Measurements from ENCODE around the gene ZNF143. TPM values are rescaled to one million over a fixed set of nuclear protein-coding genes. Genes with fewer than 3 reads are reported as not detected.

The ZNF143 gene
- total RNA-seq, 1 donor from 2014 or later, result 28.2 TPM

GRCh38 chr11:9568161-9568853, 107.5 kb downstream of the ZNF143 start:
- no peak overlapping the region for H3K4me3 Mint-ChIP-seq (ENCODE audit: unreplicated experiment)
- H3K36me3 Mint-ChIP-seq (ENCODE audit: unreplicated experiment), result no peaks in the 10 kb centered on the region
- peaks cover 5% of the 10 kb centered on the region for H3K27me3 Mint-ChIP-seq (ENCODE audit: unreplicated experiment)
- no peaks in the 10 kb centered on the region for H3K9me3 Mint-ChIP-seq (ENCODE audit: unreplicated experiment)
- H3K4me1 Mint-ChIP-seq (ENCODE audit: low read depth, unreplicated experiment), result peaks cover 3% of the 10 kb centered on the region
- TF ChIP-seq, protein P1, sequence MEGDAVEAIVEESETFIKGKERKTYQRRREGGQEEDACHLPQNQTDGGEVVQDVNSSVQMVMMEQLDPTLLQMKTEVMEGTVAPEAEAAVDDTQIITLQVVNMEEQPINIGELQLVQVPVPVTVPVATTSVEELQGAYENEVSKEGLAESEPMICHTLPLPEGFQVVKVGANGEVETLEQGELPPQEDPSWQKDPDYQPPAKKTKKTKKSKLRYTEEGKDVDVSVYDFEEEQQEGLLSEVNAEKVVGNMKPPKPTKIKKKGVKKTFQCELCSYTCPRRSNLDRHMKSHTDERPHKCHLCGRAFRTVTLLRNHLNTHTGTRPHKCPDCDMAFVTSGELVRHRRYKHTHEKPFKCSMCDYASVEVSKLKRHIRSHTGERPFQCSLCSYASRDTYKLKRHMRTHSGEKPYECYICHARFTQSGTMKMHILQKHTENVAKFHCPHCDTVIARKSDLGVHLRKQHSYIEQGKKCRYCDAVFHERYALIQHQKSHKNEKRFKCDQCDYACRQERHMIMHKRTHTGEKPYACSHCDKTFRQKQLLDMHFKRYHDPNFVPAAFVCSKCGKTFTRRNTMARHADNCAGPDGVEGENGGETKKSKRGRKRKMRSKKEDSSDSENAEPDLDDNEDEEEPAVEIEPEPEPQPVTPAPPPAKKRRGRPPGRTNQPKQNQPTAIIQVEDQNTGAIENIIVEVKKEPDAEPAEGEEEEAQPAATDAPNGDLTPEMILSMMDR (IDR thresholded peaks at IDR 0.05; ENCODE audit: partially characterized antibody, unreplicated experiment), result no peak
- DNase-seq, result no peak
- H3K27ac Mint-ChIP-seq (ENCODE audit: unreplicated experiment), result no peak overlapping the region

DNA sequence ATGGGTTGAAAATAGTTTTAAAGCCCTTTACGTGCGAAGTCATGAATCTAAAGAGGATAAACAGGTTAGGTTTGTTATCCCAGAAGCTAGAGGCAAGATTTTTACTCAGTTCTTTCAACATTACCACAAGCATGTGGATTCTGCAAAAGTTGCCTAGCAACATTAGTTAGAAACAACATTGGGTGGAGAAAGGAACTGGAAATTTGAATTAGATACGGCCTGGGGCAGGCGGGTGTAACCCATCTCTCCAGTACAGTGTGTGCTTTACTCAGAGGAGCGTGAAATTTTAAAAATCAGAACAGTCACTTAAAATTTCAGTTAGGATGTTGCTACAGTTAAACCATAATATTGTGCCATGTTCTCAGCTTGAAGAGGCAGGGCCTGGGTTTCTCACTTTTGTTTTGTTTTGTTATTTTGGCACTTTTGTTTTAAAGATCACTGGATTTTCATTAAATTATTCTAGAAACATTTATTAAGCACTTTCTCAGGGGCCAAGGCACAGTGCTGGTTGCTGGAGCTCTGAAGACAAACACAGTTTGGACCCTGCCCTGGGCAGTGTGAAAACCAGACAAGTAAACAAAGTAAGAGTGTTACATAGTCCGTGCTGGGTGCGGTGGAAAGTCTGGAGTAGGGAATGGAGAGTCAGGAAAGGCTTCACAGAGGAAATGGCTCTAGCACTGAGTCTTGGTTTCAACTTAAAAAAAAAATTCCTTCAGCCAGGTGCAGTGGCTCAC, 108.2 kb downstream of the ZNF143 start:
- Mint-ChIP-seq H3K36me3 (ENCODE audit: unreplicated experiment) (no peaks in the 10 kb centered on the region), H3K4me1 (ENCODE audit: low read depth, unreplicated experiment) (peaks cover 3% of the 10 kb centered on the region), H3K4me3 (ENCODE audit: unreplicated experiment) (no peak overlapping the region), H3K27ac (ENCODE audit: unreplicated experiment) (no peak overlapping the region), H3K9me3 (ENCODE audit: unreplicated experiment) (no peaks in the 10 kb centered on the region), H3K27me3 (ENCODE audit: unreplicated experiment) (peaks cover 5% of the 10 kb centered on the region)
- no peak for DNase-seq
- TF ChIP-seq, protein P1 (IDR thresholded peaks at IDR 0.05; ENCODE audit: partially characterized antibody, unreplicated experiment), result no peak

DNA sequence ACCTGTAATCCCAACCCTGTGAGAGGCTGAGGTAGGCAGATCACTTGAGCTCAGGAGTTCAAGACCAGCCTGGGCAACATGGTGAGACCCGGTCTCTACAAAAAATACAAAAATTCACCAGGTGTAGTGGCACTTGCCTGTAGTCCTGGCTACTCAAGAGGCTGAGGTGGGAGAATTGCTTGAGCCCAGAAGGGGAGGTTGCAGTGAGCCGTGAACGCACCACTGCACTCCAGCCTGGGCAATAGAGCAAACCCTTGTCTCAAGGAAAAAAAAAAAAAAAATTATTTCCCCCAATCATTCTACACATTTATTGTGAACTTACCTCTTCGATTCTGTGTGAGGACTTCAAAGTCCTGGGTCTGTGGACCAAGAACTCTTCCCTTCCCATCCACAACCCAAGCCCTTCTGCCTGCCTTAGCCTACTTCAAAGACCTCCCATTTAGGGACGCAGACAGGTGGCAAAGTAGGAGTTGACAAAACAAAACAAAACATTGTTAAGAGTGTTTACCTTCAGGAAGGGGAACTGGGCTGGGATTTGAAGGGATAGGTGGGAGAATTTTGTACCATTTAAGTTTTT, 108.9 kb downstream of the ZNF143 start:
- Mint-ChIP-seq H3K4me1 (ENCODE audit: low read depth, unreplicated experiment) (peaks cover 3% of the 10 kb centered on the region), H3K36me3 (ENCODE audit: unreplicated experiment) (no peaks in the 10 kb centered on the region), H3K4me3 (ENCODE audit: unreplicated experiment) (no peak overlapping the region), H3K27me3 (ENCODE audit: unreplicated experiment) (peaks cover 5% of the 10 kb centered on the region), H3K9me3 (ENCODE audit: unreplicated experiment) (no peaks in the 10 kb centered on the region), H3K27ac (ENCODE audit: unreplicated experiment) (no peak overlapping the region)
- no peak for DNase-seq
- TF ChIP-seq, protein P1 (IDR thresholded peaks at IDR 0.05; ENCODE audit: partially characterized antibody, unreplicated experiment), result no peak

DNA sequence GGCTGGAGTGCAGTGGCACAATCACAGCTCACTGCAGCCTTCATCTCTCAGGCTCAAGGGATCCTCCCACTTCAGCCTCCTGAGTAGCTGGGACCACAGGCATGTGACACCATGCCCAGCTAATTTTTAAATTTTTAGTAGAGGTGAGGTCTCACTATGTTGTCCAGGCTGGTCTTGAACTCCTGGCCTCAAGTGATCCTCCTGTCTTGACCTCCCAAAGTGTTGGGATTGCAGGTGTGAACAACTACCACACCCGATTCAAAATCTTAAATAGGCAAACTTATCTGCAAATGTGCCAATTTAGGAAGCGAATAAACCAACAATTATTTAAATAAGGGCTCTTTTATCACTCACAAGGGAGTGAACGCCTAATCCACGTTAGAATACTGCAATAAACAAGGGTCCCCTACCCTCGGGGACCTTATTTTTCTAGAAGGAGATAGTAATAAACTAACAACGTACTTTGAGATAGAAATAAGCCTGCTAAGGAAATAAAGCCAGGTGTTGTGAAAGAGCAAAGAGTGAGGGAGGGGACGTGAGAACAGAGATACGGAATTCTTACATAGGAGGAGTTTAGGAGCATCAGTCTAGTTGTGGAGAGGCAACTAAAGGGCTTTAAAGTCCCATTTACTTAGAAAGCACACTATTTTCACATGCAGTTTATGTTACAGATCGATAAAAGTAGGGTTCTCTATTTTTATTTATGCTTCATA, 109.7 kb downstream of the ZNF143 start:
- H3K27ac Mint-ChIP-seq (ENCODE audit: unreplicated experiment), result no peak overlapping the region
- no peaks in the 10 kb centered on the region for H3K9me3 Mint-ChIP-seq (ENCODE audit: unreplicated experiment)
- H3K4me1 Mint-ChIP-seq (ENCODE audit: low read depth, unreplicated experiment), result peaks cover 3% of the 10 kb centered on the region
- H3K4me3 Mint-ChIP-seq (ENCODE audit: unreplicated experiment), result no peak overlapping the region
- DNase-seq, result no peak
- TF ChIP-seq, protein P1 (IDR thresholded peaks at IDR 0.05; ENCODE audit: partially characterized antibody, unreplicated experiment), result no peak
- H3K36me3 Mint-ChIP-seq (ENCODE audit: unreplicated experiment), result no peaks in the 10 kb centered on the region
- peaks cover 8% of the 10 kb centered on the region for H3K27me3 Mint-ChIP-seq (ENCODE audit: unreplicated experiment)
